HepG2 (cell line): ENCODE measurements around the gene QSOX2. TPM values are rescaled to one million over a fixed set of nuclear protein-coding genes. Genes with fewer than 3 reads are reported as not detected.

Experiments
- HOXA7 ChIP-seq: sonication (generic); formaldehyde crosslinking; IDR thresholded peaks from 2 replicates; pipeline ENCODE4 v1.8.1; 2022; ENCODE audit warnings: mild to moderate bottlenecking, missing genetic modification reagents, moderate library complexity
- JARID2 ChIP-seq: sonication (generic); formaldehyde crosslinking; IDR thresholded peaks from 2 replicates; pipeline ENCODE4 v1.8.1; 2023; ENCODE audit warnings: missing genetic modification reagents, inconsistent platforms; ENCODE audit not compliant: insufficient replicate concordance
- JDP2 ChIP-seq: sonication (generic); formaldehyde crosslinking; IDR thresholded peaks from 2 replicates; pipeline ENCODE4 v1.8.1; 2022; ENCODE audit warnings: missing genetic modification reagents, borderline replicate concordance
- NPAS2 ChIP-seq: sonication (generic); formaldehyde crosslinking; IDR thresholded peaks from 2 replicates; pipeline ENCODE4 v1.8.0; 2022; ENCODE audit warnings: mild to moderate bottlenecking, missing genetic modification reagents, borderline replicate concordance
- NR2C2 ChIP-seq: sonication (generic); formaldehyde crosslinking; IDR thresholded peaks from 2 replicates; pipeline ENCODE4 v1.4.0; 2020; ENCODE audit warnings: missing genetic modification reagents, mild to moderate bottlenecking, moderate library complexity, borderline replicate concordance
- NR2F2 ChIP-seq: IDR thresholded peaks from 2 replicates; pipeline ENCODE4 v1.6.1; 2012; ENCODE audit warnings: low read depth, inconsistent platforms, borderline replicate concordance
- PHF8 ChIP-seq: sonication (generic); formaldehyde crosslinking; IDR thresholded peaks from 2 replicates; pipeline ENCODE4 v1.5.0; 2020; ENCODE audit warnings: missing genetic modification reagents
- RAD21 ChIP-seq: fragments of 450-650 bp; formaldehyde crosslinking; IDR thresholded peaks from 2 replicates; pipeline ENCODE4 v1.5.0; 2020; ENCODE audit warnings: mild to moderate bottlenecking
- SNAI1 ChIP-seq: sonication (generic); formaldehyde crosslinking; IDR thresholded peaks from 2 replicates; pipeline ENCODE4 v1.5.0; 2020; ENCODE audit warnings: mild to moderate bottlenecking, missing genetic modification reagents, borderline replicate concordance
- ZGPAT ChIP-seq: IDR thresholded peaks from 2 replicates; pipeline ENCODE4 v1.6.1; 2016; ENCODE audit warnings: mild to moderate bottlenecking
- ZNF138 ChIP-seq: sonication (generic); formaldehyde crosslinking; IDR thresholded peaks from 2 replicates; pipeline ENCODE4 v1.5.0; 2020; ENCODE audit warnings: mild to moderate bottlenecking, low read depth, missing genetic modification reagents
- ZNF543 ChIP-seq: sonication (generic); formaldehyde crosslinking; IDR thresholded peaks from 2 replicates; pipeline ENCODE4 v1.4.0; 2020; ENCODE audit warnings: mild to moderate bottlenecking, missing genetic modification reagents
- ZNF629 ChIP-seq: sonication (generic); formaldehyde crosslinking; conservative IDR thresholded peaks from 2 replicates; pipeline ENCODE4 v1.5.0; 2020; ENCODE audit warnings: missing genetic modification reagents
- ZNF7 ChIP-seq: IDR thresholded peaks from 2 replicates; pipeline ENCODE4 v1.6.1; 2016; ENCODE audit warnings: missing biosample characterization, missing genetic modification reagents
- ZNF768 ChIP-seq: sonication (generic); formaldehyde crosslinking; IDR thresholded peaks from 2 replicates; pipeline ENCODE4 v1.4.0; 2020; ENCODE audit warnings: missing genetic modification reagents
- ZNF773 ChIP-seq: sonication (generic); formaldehyde crosslinking; IDR thresholded peaks from 2 replicates; pipeline ENCODE4 v1.4.0; 2020; ENCODE audit warnings: missing genetic modification reagents, borderline replicate concordance
- polyA plus RNA-seq, 8 experiments: library from polyadenylated mRNA; depleted of rRNA in 3 of 8; stranded (reverse) in 7 of 8; unstranded in 1 of 8; fragments of >200 nt; fragmentation: Illumina TruSeq in 4 of 8; extraction: Trizol in 4 of 8; gene quantifications; 2 replicates each; pipeline versions ENCODE4 v1.2.1 to v1.2.3, GENCODE V29; 2011 to 2016; ENCODE audit warnings: low read depth in 4 of 8, missing spikeins in 1 of 8, mixed read lengths in 1 of 8; ENCODE audit not compliant: insufficient read depth in 1 of 8
- total RNA-seq, 5 experiments: library from RNA; depleted of rRNA; stranded (reverse); fragments of >200 nt; fragmentation: Illumina TruSeq; extraction: Trizol; gene quantifications; 2 replicates each; pipeline ENCODE4 v1.2.3, GENCODE V29; 2016; ENCODE audit warnings: low read depth in 1 of 5
- TF ChIP-seq, protein P1 (sequence below): sonication (generic); formaldehyde crosslinking; IDR thresholded peaks from 2 replicates; pipeline ENCODE4 v1.4.0; 2020; ENCODE audit warnings: missing genetic modification reagents
- TF ChIP-seq, protein P2 (sequence below): sonication (generic); formaldehyde crosslinking; IDR thresholded peaks from 2 replicates; pipeline ENCODE4 v1.5.1; 2020; ENCODE audit warnings: missing genetic modification reagents, mild to moderate bottlenecking, borderline replicate concordance
- TF ChIP-seq, protein P3 (sequence below): sonication (generic); formaldehyde crosslinking; IDR thresholded peaks from 2 replicates; pipeline ENCODE4 v1.4.0; 2020; ENCODE audit warnings: low read depth, missing genetic modification reagents

QSOX2 gene
- total and polyA plus RNA-seq, 2 of the 13 experiments (the other 11 are each of a cell fraction or from before 2014, with no cell fraction given), result 27.1 to 42.1 TPM

DNA sequence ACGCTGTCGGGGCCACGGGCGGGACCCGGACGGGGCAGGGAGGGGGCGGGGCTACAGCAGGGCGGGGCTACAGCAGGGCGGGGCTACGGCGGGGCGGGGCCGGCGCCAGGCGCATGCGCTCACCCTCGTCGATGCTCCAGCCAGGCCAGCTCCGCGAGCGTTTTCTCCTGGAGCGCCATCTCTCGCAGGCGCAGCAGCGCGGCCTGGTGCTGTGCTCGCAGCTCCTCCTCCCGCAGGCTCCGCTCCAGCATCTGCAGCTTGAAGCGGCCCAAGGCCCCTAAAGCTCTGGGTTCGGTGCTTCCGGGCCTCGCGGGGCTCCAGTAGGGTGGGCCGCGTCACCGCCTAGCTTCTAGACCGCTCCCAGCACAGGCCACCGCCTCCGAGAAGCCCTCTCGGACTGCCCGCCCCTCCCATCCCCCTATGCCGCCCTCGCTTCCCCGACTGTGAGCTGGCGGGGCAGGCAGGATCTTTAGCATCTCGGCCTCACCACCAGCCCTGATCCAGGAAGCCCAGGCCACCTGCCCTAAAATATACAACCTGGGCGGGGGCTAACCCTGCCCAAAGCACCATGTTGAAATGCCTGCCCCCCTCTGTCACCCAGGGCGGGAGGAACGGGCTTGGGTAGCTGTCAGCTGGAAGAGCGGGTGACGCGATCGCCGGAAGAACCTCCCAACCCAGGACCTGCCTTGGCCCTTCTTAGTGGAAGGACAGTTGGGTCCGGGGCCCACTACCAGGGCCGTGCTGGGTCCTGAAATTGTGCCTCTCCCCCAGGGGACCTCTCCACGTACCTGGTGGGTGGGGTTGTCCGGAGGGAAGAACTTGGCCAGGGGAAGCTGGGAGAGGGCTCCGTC, 21.9 kb upstream of the QSOX2 start (continued):
- TF ChIP-seq ZNF7 (CRISPR knock-in tag) (no peak), SNAI1 (CRISPR knock-in tag) (no peak), ZNF629 (CRISPR knock-in tag) (no peak), RAD21 (CRISPR knock-in tag) (0 out of 2 replicates have a peak, but pooled peaks have one; percentile 24), NPAS2 (CRISPR knock-in tag) (no peak), ZNF768 (CRISPR knock-in tag) (peak; percentile 44; the same call in 1 of the 2 replicates), NR2C2 (CRISPR knock-in tag) (0 out of 2 replicates have a peak, but pooled peaks have one; percentile 19), NR2F2 (no peak), ZNF138 (CRISPR knock-in tag) (no peak), ZGPAT (no peak), ZNF543 (CRISPR knock-in tag) (0 out of 2 replicates have a peak, but pooled peaks have one; percentile 46), HOXA7 (CRISPR knock-in tag) (no peak), JDP2 (CRISPR knock-in tag) (no peak), JARID2 (CRISPR knock-in tag) (no peak), PHF8 (CRISPR knock-in tag) (peak; percentile 54), ZNF773 (CRISPR knock-in tag) (no peak)
- TF ChIP-seq, protein P1, sequence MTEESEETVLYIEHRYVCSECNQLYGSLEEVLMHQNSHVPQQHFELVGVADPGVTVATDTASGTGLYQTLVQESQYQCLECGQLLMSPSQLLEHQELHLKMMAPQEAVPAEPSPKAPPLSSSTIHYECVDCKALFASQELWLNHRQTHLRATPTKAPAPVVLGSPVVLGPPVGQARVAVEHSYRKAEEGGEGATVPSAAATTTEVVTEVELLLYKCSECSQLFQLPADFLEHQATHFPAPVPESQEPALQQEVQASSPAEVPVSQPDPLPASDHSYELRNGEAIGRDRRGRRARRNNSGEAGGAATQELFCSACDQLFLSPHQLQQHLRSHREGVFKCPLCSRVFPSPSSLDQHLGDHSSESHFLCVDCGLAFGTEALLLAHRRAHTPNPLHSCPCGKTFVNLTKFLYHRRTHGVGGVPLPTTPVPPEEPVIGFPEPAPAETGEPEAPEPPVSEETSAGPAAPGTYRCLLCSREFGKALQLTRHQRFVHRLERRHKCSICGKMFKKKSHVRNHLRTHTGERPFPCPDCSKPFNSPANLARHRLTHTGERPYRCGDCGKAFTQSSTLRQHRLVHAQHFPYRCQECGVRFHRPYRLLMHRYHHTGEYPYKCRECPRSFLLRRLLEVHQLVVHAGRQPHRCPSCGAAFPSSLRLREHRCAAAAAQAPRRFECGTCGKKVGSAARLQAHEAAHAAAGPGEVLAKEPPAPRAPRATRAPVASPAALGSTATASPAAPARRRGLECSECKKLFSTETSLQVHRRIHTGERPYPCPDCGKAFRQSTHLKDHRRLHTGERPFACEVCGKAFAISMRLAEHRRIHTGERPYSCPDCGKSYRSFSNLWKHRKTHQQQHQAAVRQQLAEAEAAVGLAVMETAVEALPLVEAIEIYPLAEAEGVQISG (CRISPR knock-in tag), result 0 out of 2 replicates have a peak, but pooled peaks have one; percentile 25
- TF ChIP-seq, protein P2, sequence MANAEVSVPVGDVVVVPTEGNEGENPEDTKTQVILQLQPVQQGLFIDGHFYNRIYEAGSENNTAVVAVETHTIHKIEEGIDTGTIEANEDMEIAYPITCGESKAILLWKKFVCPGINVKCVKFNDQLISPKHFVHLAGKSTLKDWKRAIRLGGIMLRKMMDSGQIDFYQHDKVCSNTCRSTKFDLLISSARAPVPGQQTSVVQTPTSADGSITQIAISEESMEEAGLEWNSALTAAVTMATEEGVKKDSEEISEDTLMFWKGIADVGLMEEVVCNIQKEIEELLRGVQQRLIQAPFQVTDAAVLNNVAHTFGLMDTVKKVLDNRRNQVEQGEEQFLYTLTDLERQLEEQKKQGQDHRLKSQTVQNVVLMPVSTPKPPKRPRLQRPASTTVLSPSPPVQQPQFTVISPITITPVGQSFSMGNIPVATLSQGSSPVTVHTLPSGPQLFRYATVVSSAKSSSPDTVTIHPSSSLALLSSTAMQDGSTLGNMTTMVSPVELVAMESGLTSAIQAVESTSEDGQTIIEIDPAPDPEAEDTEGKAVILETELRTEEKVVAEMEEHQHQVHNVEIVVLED, result no peak
- TF ChIP-seq, protein P3, sequence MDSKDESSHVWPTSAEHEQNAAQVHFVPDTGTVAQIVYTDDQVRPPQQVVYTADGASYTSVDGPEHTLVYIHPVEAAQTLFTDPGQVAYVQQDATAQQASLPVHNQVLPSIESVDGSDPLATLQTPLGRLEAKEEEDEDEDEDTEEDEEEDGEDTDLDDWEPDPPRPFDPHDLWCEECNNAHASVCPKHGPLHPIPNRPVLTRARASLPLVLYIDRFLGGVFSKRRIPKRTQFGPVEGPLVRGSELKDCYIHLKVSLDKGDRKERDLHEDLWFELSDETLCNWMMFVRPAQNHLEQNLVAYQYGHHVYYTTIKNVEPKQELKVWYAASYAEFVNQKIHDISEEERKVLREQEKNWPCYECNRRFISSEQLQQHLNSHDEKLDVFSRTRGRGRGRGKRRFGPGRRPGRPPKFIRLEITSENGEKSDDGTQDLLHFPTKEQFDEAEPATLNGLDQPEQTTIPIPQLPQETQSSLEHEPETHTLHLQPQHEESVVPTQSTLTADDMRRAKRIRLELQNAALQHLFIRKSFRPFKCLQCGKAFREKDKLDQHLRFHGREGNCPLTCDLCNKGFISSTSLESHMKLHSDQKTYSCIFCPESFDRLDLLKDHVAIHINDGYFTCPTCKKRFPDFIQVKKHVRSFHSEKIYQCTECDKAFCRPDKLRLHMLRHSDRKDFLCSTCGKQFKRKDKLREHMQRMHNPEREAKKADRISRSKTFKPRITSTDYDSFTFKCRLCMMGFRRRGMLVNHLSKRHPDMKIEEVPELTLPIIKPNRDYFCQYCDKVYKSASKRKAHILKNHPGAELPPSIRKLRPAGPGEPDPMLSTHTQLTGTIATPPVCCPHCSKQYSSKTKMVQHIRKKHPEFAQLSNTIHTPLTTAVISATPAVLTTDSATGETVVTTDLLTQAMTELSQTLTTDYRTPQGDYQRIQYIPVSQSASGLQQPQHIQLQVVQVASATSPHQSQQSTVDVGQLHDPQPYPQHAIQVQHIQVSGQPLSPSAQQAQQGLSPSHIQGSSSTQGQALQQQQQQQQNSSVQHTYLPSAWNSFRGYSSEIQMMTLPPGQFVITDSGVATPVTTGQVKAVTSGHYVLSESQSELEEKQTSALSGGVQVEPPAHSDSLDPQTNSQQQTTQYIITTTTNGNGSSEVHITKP, result no peak
